K562 (cell line): ENCODE measurements around the gene CNPPD1. TPM values are rescaled to one million over a fixed set of nuclear protein-coding genes. Genes with fewer than 3 reads are reported as not detected.

Source experiments
- CBX1 ChIP-seq: sonication (generic); IDR thresholded peaks from 2 replicates; pipeline ENCODE4 v1.6.1; 2016; ENCODE audit warnings: antibody characterized with exemption, low read depth, mild to moderate bottlenecking
- CCNT2 ChIP-seq: IDR thresholded peaks from 2 replicates; pipeline ENCODE4 v1.6.1; 2011; ENCODE audit warnings: borderline replicate concordance, low read depth, mild to moderate bottlenecking, moderate library complexity, mixed read lengths, low read length; ENCODE audit not compliant: insufficient read length; ENCODE audit errors: extremely low read depth
- CREM ChIP-seq: IDR thresholded peaks from 2 replicates; pipeline ENCODE4 v1.6.1; 2014; ENCODE audit warnings: antibody characterized with exemption, low read depth
- JUND ChIP-seq, 2 experiments: IDR thresholded peaks; 2 replicates in 1 of 2; 3 replicates in 1 of 2; pipeline ENCODE4 v1.6.1; 2011; ENCODE audit warnings: borderline replicate concordance in 2 of 2, low read depth in 2 of 2, low read length in 2 of 2, improper control_type of control experiment in 1 of 2, missing biosample characterization in 1 of 2, missing genetic modification characterization in 1 of 2, missing genetic modification reagents in 1 of 2
- LARP7 ChIP-seq: fragments of 450-650 bp; IDR thresholded peaks from 2 replicates; pipeline ENCODE4 v1.6.1; 2016
- LEF1 ChIP-seq: fragments of 450-650 bp; IDR thresholded peaks from 2 replicates; pipeline ENCODE4 v1.6.1; 2016; ENCODE audit warnings: mild to moderate bottlenecking
- MIER1 ChIP-seq: fragments of 450-650 bp; IDR thresholded peaks from 2 replicates; pipeline ENCODE4 v1.6.1; 2016; ENCODE audit warnings: antibody characterized with exemption, mild to moderate bottlenecking, low read depth
- SAFB ChIP-seq: fragments of 200-400 bp; formaldehyde crosslinking; IDR thresholded peaks from 2 replicates; pipeline ENCODE4 v1.6.1; 2017; ENCODE audit warnings: low read depth, low read length, borderline replicate concordance
- SRF ChIP-seq, 2 experiments: fragments of 250-450, 450-650 bp in 1 of 2; sonication (Bioruptor Pico) in 1 of 2; sonication (generic) in 1 of 2; formaldehyde crosslinking; IDR thresholded peaks; 2 replicates each; pipeline versions ENCODE4 v1.5.0 to v1.5.1; 2020 to 2022; ENCODE audit warnings: mild to moderate bottlenecking in 1 of 2, missing genetic modification reagents in 1 of 2
- ZKSCAN3 ChIP-seq: fragments of 250-450 bp; sonication (Bioruptor Pico); IDR thresholded peaks from 2 replicates; pipeline ENCODE4 v1.4.0; 2020
- ZNF589 ChIP-seq: fragments of 200-800 bp; sonication (Bioruptor generic); IDR thresholded peaks from 2 replicates; pipeline ENCODE4 v1.6.1; 2016; ENCODE audit warnings: low read depth, missing genetic modification characterization, missing compliant biosample characterization
- ZNF75A ChIP-seq: fragments of 450-650 bp; formaldehyde crosslinking; IDR thresholded peaks from 2 replicates; pipeline ENCODE4 v1.4.0; 2020; ENCODE audit warnings: mild to moderate bottlenecking
- ZNF778 ChIP-seq: fragments of 450-650 bp; formaldehyde crosslinking; IDR thresholded peaks from 2 replicates; pipeline ENCODE4 v1.4.0; 2020; ENCODE audit warnings: mild to moderate bottlenecking, moderate library complexity
- polyA plus RNA-seq, 8 experiments: library from polyadenylated mRNA; depleted of rRNA in 4 of 8; stranded (reverse) in 5 of 8; unstranded in 3 of 8; fragments of >200 nt; fragmentation: Nextera tagmentation in 2 of 8; fragmentation: Illumina TruSeq in 1 of 8; extraction: Ambion mirVana in 2 of 8; extraction: Trizol in 1 of 8; gene quantifications; 2 replicates each; pipeline versions ENCODE4 v1.2.1 to v1.2.3, GENCODE V29; 2011 to 2014; ENCODE audit warnings: inconsistent platforms in 1 of 8, missing spikeins in 1 of 8
- total RNA-seq, 7 experiments: library from RNA; depleted of rRNA in 6 of 7; stranded (reverse); fragments of >200 nt in 6 of 7; fragmentation: Illumina TruSeq in 2 of 7; extraction: Trizol in 2 of 7; gene quantifications; 2 replicates each; pipeline versions ENCODE4 v1.2.1 to v1.2.3, GENCODE V29; 2011 to 2021; ENCODE audit warnings: low replicate concordance in 1 of 7
- TF ChIP-seq, protein P1 (sequence below), 2 experiments: fragments of 450-650 bp; conservative IDR thresholded peaks; 2 replicates each; pipeline ENCODE4 v1.6.1; 2017; ENCODE audit warnings: mild to moderate bottlenecking in 2 of 2, moderate library complexity in 2 of 2
- TF ChIP-seq, protein P2 (sequence below): fragments of 450-650 bp; formaldehyde crosslinking; IDR thresholded peaks from 2 replicates; pipeline ENCODE4 v1.4.0; 2020; ENCODE audit warnings: mild to moderate bottlenecking
- TF ChIP-seq, protein P3 (sequence below): fragments of 250-450 bp; sonication (Bioruptor Pico); IDR thresholded peaks from 2 replicates; pipeline ENCODE4 v1.8.0; 2022; ENCODE audit warnings: moderate library complexity, mild to moderate bottlenecking, inconsistent platforms

The CNPPD1 gene
- total and polyA plus RNA-seq, 9 of the 15 experiments (the other 6 are each of a cell fraction or from before 2014, with no cell fraction given), result 9.9 to 53.5 (median 27.0) TPM

DNA sequence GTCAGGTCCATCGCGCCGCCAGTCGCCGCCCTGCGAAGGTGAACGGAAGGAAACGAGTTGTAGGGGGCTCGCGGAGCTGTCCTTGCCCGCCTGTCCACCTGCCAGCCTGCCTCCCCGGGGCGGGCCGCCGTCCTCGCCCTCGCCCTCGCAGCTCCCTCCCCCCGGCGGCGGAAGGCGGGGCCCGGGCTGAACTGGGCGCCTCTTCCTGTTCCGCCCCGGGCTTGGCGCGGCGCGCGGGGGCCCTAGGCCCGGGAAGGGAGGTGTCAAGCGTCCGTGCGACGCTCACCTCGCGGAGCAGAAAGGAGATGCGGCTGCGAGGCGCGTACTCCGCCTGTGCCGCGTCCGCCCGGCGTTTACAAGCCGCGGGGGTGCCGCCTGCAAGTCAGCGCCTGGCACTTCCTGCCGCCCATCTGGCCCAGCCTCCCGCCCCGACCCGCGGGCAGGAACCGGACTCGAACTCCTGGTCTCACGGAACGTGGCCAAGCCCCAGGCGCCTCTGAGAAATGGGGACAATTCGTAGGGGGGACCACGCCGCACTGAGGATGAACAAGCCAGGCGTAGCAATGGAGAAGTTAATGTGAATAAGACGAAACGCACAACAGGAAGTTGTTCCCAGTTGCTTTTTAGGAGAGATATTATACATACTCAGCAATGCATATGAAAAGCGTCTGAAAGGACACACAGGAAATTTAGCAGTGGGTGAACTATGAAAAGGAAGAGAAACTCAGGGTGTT lies at the start of gene CNPPD1 (continued):
- no peak for TF ChIP-seq LARP7
- TF ChIP-seq CCNT2, result peak; percentile 86
- TF ChIP-seq, protein P1, sequence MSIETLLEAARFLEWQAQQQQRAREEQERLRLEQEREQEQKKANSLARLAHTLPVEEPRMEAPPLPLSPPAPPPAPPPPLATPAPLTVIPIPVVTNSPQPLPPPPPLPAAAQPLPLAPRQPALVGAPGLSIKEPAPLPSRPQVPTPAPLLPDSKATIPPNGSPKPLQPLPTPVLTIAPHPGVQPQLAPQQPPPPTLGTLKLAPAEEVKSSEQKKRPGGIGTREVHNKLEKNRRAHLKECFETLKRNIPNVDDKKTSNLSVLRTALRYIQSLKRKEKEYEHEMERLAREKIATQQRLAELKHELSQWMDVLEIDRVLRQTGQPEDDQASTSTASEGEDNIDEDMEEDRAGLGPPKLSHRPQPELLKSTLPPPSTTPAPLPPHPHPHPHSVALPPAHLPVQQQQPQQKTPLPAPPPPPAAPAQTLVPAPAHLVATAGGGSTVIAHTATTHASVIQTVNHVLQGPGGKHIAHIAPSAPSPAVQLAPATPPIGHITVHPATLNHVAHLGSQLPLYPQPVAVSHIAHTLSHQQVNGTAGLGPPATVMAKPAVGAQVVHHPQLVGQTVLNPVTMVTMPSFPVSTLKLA (conservative IDR thresholded peaks at IDR 0.05), result peak; percentile 21 to 69; a peak in 2 of 4 replicates
- no peak for TF ChIP-seq LEF1
- TF ChIP-seq, protein P2, sequence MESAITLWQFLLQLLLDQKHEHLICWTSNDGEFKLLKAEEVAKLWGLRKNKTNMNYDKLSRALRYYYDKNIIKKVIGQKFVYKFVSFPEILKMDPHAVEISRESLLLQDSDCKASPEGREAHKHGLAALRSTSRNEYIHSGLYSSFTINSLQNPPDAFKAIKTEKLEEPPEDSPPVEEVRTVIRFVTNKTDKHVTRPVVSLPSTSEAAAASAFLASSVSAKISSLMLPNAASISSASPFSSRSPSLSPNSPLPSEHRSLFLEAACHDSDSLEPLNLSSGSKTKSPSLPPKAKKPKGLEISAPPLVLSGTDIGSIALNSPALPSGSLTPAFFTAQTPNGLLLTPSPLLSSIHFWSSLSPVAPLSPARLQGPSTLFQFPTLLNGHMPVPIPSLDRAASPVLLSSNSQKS (CRISPR knock-in tag), result no peak
- peak in 1 of 2 experiments; percentile 29; a peak in 1 of 4 replicates for TF ChIP-seq SRF (CRISPR knock-in tag; IDR thresholded peaks at IDR 0.05)
- TF ChIP-seq MIER1, result no peak
- TF ChIP-seq CREM, result peak; percentile 54
- TF ChIP-seq SAFB, result no peak
- no peak for TF ChIP-seq ZNF75A (CRISPR knock-in tag)
- no peak for TF ChIP-seq ZNF778
- TF ChIP-seq, protein P3, sequence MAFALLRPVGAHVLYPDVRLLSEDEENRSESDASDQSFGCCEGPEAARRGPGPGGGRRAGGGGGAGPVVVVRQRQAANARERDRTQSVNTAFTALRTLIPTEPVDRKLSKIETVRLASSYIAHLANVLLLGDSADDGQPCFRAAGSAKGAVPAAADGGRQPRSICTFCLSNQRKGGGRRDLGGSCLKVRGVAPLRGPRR (CRISPR knock-in tag), result no peak
- TF ChIP-seq ZKSCAN3 (CRISPR knock-in tag), result no peak
- no peak for TF ChIP-seq ZNF589
- TF ChIP-seq JUND (IDR thresholded peaks at IDR 0.05; ENCODE audit: borderline replicate concordance, low read depth, low read length), result no peak; the same call in 1 of the 2 replicates
- TF ChIP-seq JUND (tag; IDR thresholded peaks at IDR 0.05; ENCODE audit: borderline replicate concordance, low read depth, low read length), result no peak; the same call in 2 of the 3 replicates
- peak; percentile 42; the same call in 1 of the 2 replicates for TF ChIP-seq CBX1
